Kidney (tissue), 14 donors: ENCODE data around the gene USP2. TPM values are rescaled to one million over a fixed set of nuclear protein-coding genes. Genes with fewer than 3 reads are reported as not detected.
A peak's percentile ranks its signal among the peaks of the same experiment; 100 is the strongest.

Source experiments
- DNase-seq, 5 donors: peaks; one replicate each; pipeline ENCODE4 v3.0.0-alpha.2; 2013 to 2020
- FAIRE-seq: peaks from 2 replicates; lab custom pipeline; 2012; peaks lifted over from hg19 to GRCh38; lab: Jason Lieb, UNC
- H3K27ac ChIP-seq, 2 donors: one replicate each; pipeline ENCODE4 v1.7.0; 2013; ENCODE audit warnings: low read depth in 2 of 2, low read length in 2 of 2, inconsistent platforms in 1 of 2
- H3K27me3 ChIP-seq: one replicate; pipeline ENCODE4 v1.7.1; 2013; ENCODE audit warnings: low read length, inconsistent platforms; ENCODE audit not compliant: control insufficient read depth, insufficient read depth
- H3K36me3 ChIP-seq, 3 donors: one replicate each; pipeline versions ENCODE4 v1.7.0 to v1.7.1; 2013; ENCODE audit warnings: low read length in 3 of 3, control low read depth in 1 of 3, inconsistent platforms in 1 of 3; ENCODE audit not compliant: insufficient read depth in 3 of 3, control insufficient read depth in 2 of 3
- H3K4me1 ChIP-seq, 3 donors: one replicate each; pipeline versions ENCODE4 v1.7.0 to v1.7.1; 2013; ENCODE audit warnings: low read length in 3 of 3, inconsistent platforms in 1 of 3, low read depth in 1 of 3; ENCODE audit not compliant: control insufficient read depth in 2 of 3, insufficient read depth in 2 of 3
- H3K4me3 ChIP-seq, 3 donors: one replicate each; pipeline versions ENCODE4 v1.7.0 to v1.8.1; 2013; ENCODE audit warnings: low read length in 3 of 3, control low read depth in 1 of 3, inconsistent platforms in 1 of 3
- H3K9ac ChIP-seq, 3 donors: one replicate each; pipeline versions ENCODE4 v1.7.0 to v1.7.1; 2013; ENCODE audit warnings: low read length in 3 of 3, control low read depth in 1 of 3, inconsistent platforms in 1 of 3
- H3K9me3 ChIP-seq, 3 donors: one replicate each; pipeline versions ENCODE4 v1.7.0 to v1.7.1; 2013; ENCODE audit warnings: low read length in 3 of 3, control low read depth in 1 of 3, inconsistent platforms in 1 of 3; ENCODE audit not compliant: control insufficient read depth in 2 of 3, insufficient read depth in 1 of 3
- CTCF ChIP-seq: IDR thresholded peaks from 3 replicates; pipeline ENCODE4 v1.5.1; 2012; ENCODE audit warnings: mild to moderate bottlenecking, moderate library complexity, borderline replicate concordance; ENCODE audit not compliant: insufficient read depth; ENCODE audit errors: extremely low read depth
- intact Hi-C: fragments of 100-400 bp; cut with DNase I; formaldehyde crosslinking; loops from one replicate; pipeline ENCODE4 v1.11.1; 2022
- polyA plus RNA-seq: library from polyadenylated mRNA; stranded (reverse); fragments of 350-450 nt; fragmentation: Illumina TruSeq; extraction: RNeasy Lipid Tissue Mini Kit (QIAGEN cat#74804); gene quantifications from one replicate; pipeline ENCODE4 v1.2.3, GENCODE V29; 2014; ENCODE audit warnings: low read depth, low replicate concordance; ENCODE audit not compliant: insufficient read depth
- total RNA-seq: library from RNA; stranded (reverse); fragmentation: NEBNext Ultra II Directional; extraction: Animal tissue kit (Norgen Biotek cat#: 25700); gene quantifications from one replicate; pipeline ENCODE4 v1.2.1, GENCODE V29; 2021
- donor health status: control.
- donor health status: control.
- donor health status: control.
- donor health status: control.
- donor health status: control.
- donor health status: DM: yes; HTN: yes; CAD: no.
- donor health status: Normal renal cell carcinoma (clear cell type).

USP2 gene
- total and polyA plus RNA-seq, 2 donors from 2014 or later: 30.4 to 57.6 TPM

- FAIRE-seq: no peak
- Histone ChIP-seq H3K36me3 (no peaks in the 10 kb centered on the region), H3K9ac (peak overlapping the region in 1 of 3 donors; percentile 29), H3K4me3 (peak overlapping the region in 2 of 3 donors; percentile 6 to 56), H3K27me3 (no peaks in the 10 kb centered on the region), H3K27ac (peak overlapping the region; percentile 80 to 82), H3K9me3 (no peaks in the 10 kb centered on the region), H3K4me1 (peaks cover 0 to 33% (median 14%) of the 10 kb centered on the region in 3 donors)
- peak in 2 of 5 donors; percentile 70 to 77 for DNase-seq
- TF ChIP-seq CTCF: no peak
- intact Hi-C loops: no loop called here
Measured at GRCh38 chr11:119338965-119339588, 42.4 kb downstream of the USP2 start.

- no peak for FAIRE-seq
- no peaks in the 10 kb centered on the region for H3K9me3 ChIP-seq
- H3K27me3 ChIP-seq: no peaks in the 10 kb centered on the region
- peak; percentile 87 to 92 (median 89) for DNase-seq
- peak overlapping the region in 1 of 3 donors; percentile 40 for H3K9ac ChIP-seq
- no peaks in the 10 kb centered on the region for H3K36me3 ChIP-seq
- H3K27ac ChIP-seq: no peak overlapping the region
- H3K4me3 ChIP-seq: peak overlapping the region in 1 of 3 donors; percentile 56
- TF ChIP-seq CTCF: peak; percentile 79
- intact Hi-C loops: no loop called here
- peaks cover 0 to 35% (median 14%) of the 10 kb centered on the region in 3 donors for H3K4me1 ChIP-seq
Measured at GRCh38 chr11:119338318-119338890, 43.1 kb downstream of the USP2 start.

- Histone ChIP-seq H3K36me3 (no peaks in the 10 kb centered on the region), H3K9me3 (no peaks in the 10 kb centered on the region), H3K9ac (no peak overlapping the region), H3K4me3 (no peak overlapping the region), H3K27me3 (no peaks in the 10 kb centered on the region), H3K4me1 (peaks cover 0 to 35% (median 14%) of the 10 kb centered on the region in 3 donors), H3K27ac (no peak overlapping the region)
- no peak for TF ChIP-seq CTCF
- intact Hi-C loops: no loop called here
- DNase-seq (peak; percentile 44 to 88 (median 64)), FAIRE-seq (no peak)
Measured at GRCh38 chr11:119337581-119338317, 43.7 kb downstream of the USP2 start.
